Nephron progenitor cell (in vitro differentiated cells): ENCODE measurements around the gene FGFR4.

Source experiments
- DNase-seq: peaks from one replicate; pipeline ENCODE4 v3.0.0; 2021
- H3K27ac Mint-ChIP-seq: 2 replicates; pipeline ENCODE4 v1.8.0; 2021; ENCODE audit warnings: mild to moderate bottlenecking, moderate library complexity, mixed read lengths
- H3K27me3 Mint-ChIP-seq: 2 replicates; pipeline ENCODE4 v1.8.0; 2021; ENCODE audit warnings: mild to moderate bottlenecking, low read depth, mixed read lengths; ENCODE audit not compliant: poor library complexity
- H3K36me3 Mint-ChIP-seq: 2 replicates; pipeline ENCODE4 v1.8.0; 2021; ENCODE audit warnings: low read depth, mixed read lengths
- H3K4me1 Mint-ChIP-seq: 2 replicates; pipeline ENCODE4 v1.8.0; 2021; ENCODE audit warnings: mixed read lengths
- H3K4me3 Mint-ChIP-seq: 2 replicates; pipeline ENCODE4 v1.8.0; 2021; ENCODE audit warnings: mild to moderate bottlenecking, moderate library complexity, mixed read lengths
- H3K9me3 Mint-ChIP-seq: 2 replicates; pipeline ENCODE4 v1.8.0; 2021; ENCODE audit warnings: mild to moderate bottlenecking, moderate library complexity, mixed read lengths
- TF ChIP-seq, protein P1 (sequence below): fragments of 200-600 bp; sonication (generic); IDR thresholded peaks from 2 replicates; pipeline ENCODE4 v1.5.0; 2021; ENCODE audit warnings: antibody characterized with exemption

FGFR4 gene

DNA sequence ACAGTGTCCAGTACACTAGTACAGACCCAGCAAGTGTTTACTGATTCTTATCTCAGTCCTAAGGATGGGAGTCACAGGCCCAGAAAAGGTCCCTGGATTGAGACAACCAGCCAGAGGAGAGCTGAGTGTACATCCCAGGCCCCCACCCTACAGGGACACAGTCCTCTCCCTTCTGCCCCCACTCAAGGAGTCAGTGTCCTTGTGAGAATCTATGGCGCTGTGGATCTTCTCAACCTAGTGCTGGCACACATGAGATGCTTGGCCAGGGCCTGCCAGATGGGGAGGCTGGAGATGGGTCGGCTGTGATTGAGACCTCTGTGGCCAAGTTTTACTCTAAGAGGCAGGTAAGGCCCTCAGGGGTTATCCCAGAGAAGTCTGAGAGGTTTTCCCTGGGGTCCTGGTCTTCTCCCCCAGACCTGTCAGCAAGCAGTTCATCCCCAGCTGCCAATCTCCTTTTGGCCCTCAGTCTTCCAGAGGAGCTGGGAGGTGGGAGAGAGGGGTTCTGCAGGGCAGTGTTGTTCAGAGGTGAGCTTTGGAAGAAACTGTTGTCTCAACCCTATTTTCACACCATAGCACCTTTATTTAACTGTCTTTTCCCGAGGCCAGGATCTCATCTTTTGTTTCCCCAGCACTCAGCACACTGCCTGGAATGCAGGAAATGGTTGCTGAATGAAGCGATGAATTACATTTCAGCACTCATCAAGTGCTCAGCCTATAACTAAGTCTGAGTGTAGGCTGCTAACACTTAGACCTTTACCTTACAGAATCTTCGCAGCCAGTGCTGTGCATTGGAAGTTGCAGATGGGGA lies 43.7 kb downstream of the FGFR4 start:
- Mint-ChIP-seq H3K27me3 (peaks cover 33% of the 10 kb centered on the region), H3K4me3 (peak overlapping the region; percentile 45), H3K36me3 (peaks cover 4% of the 10 kb centered on the region), H3K4me1 (peaks cover 41% of the 10 kb centered on the region), H3K9me3 (no peaks in the 10 kb centered on the region), H3K27ac (no peak overlapping the region)
- TF ChIP-seq, protein P1, sequence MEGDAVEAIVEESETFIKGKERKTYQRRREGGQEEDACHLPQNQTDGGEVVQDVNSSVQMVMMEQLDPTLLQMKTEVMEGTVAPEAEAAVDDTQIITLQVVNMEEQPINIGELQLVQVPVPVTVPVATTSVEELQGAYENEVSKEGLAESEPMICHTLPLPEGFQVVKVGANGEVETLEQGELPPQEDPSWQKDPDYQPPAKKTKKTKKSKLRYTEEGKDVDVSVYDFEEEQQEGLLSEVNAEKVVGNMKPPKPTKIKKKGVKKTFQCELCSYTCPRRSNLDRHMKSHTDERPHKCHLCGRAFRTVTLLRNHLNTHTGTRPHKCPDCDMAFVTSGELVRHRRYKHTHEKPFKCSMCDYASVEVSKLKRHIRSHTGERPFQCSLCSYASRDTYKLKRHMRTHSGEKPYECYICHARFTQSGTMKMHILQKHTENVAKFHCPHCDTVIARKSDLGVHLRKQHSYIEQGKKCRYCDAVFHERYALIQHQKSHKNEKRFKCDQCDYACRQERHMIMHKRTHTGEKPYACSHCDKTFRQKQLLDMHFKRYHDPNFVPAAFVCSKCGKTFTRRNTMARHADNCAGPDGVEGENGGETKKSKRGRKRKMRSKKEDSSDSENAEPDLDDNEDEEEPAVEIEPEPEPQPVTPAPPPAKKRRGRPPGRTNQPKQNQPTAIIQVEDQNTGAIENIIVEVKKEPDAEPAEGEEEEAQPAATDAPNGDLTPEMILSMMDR: no peak
- no peak for DNase-seq

DNA sequence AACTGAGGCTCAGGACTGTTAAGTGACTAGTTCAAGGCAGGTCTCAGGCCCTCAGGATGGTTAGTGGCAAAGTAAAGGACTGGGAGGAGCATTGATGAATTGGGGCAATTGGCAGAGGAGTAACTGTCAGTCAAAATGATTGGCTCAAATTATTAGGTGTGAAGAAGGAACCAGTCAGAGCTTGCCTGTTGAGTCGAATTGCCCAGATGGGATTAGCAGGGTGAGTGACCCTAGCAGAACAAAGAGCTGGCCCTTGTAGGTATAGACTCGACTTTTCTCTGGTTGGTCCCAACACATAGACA lies 44.3 kb downstream of the FGFR4 start:
- Mint-ChIP-seq H3K4me1 (peaks cover 47% of the 10 kb centered on the region), H3K4me3 (peak overlapping the region; percentile 45)
- no peak for DNase-seq

DNA sequence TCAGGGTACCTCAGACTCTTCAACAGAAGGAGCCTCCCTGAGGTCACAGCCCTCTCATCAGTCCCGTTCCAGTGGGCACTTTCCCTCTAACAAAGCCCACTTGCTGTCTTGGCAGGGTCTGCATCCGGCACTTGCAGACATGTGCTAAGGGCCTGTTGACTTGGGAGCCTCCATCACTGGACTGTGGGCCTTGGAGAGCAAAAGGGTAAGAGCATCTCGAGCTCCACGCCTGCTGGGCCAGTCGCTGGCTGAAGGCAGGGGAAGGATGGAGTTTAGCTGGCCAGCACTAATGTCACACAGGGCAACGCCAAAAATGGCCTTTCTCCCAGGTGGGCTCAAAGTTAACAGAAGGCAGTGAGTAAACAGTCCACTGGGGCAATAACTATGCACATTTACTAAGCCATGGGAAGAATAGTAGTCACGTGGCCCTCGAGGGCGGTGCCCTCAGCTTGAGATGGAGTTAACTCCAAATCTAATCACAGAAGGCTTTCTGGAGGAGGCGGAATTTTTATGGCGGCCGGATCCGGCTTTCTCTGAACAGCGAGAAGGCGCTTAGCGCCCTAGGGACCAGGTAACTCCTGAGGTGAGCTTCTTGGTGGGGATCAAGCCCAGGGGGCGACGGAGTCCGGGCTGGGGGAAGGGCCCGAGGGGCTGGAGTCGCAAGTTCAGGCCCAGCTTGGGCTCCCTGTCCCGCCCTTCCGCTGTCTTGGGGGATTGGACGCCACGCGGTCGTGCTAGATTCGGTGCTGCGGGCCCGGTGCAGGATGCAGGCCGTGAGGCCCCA lies 44.8 kb downstream of the FGFR4 start:
- H3K36me3 Mint-ChIP-seq: peaks cover 14% of the 10 kb centered on the region
- H3K4me3 Mint-ChIP-seq: peak overlapping the region; percentile 74
- no peak overlapping the region for H3K27ac Mint-ChIP-seq
- H3K27me3 Mint-ChIP-seq: peaks cover 33% of the 10 kb centered on the region
- H3K9me3 Mint-ChIP-seq: no peaks in the 10 kb centered on the region
- TF ChIP-seq, protein P1: no peak
- H3K4me1 Mint-ChIP-seq: peaks cover 53% of the 10 kb centered on the region
- DNase-seq: no peak

More for the DNA sequence above, 44.3 kb downstream of the FGFR4 start:
- Mint-ChIP-seq H3K36me3 (peaks cover 8% of the 10 kb centered on the region), H3K27me3 (peaks cover 33% of the 10 kb centered on the region), H3K9me3 (no peaks in the 10 kb centered on the region), H3K27ac (no peak overlapping the region)
- TF ChIP-seq, protein P1: no peak

DNA sequence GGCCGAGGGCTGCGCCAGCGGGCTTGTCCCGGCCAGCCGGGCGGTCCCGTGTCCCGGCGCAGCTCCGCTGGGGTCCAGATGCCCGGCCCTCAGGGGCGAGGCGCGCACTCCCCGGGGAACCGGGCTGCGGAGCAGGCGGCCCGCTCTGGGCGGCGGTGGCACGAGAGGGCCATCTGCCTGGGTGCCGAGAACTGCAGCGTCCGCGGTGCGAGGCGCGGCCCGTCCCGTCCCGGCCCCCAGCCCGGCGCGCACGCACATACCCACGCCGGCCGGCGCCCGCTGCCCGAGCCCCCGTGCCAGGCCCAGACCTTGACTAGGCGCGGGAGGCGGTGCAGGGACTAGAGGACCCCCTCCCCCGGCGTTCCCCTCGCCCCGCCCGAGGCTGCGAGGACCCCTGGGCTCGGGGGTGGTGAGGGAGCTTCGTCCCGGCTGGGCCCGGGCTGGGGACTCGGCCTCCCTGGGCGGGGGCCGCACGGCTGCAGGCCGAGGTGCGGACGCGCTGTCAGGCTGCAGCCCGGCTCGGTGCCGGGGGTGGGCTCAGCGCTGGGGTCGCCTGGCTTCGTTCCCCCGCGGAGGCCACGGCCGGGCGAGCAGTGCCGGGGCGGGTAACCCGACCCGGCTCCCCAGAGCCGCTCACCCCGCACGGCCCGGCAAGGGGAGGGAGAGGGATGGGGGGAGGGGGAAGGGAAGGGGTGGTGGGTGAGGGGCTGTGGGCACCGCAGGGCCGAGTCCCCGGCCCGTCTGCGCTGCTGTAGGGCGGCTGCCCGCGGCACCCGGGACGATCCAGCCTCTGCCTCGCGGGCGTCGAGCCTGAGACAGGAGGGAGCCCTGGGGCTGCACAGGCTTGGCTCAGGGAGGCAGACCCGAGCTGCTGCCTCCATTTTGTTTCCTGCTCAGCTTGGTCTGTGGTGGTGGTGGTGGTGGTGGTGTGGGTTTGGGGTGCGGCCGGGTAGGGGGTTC lies 45.7 kb downstream of the FGFR4 start:
- peaks cover 22% of the 10 kb centered on the region for H3K36me3 Mint-ChIP-seq
- no peaks in the 10 kb centered on the region for H3K9me3 Mint-ChIP-seq
- no peak overlapping the region for H3K27ac Mint-ChIP-seq
- peak; percentile 78 for DNase-seq
- H3K27me3 Mint-ChIP-seq: peaks cover 27% of the 10 kb centered on the region
- TF ChIP-seq, protein P1: no peak
- H3K4me3 Mint-ChIP-seq: peak overlapping the region; percentile 65
- H3K4me1 Mint-ChIP-seq: peaks cover 61% of the 10 kb centered on the region

DNA sequence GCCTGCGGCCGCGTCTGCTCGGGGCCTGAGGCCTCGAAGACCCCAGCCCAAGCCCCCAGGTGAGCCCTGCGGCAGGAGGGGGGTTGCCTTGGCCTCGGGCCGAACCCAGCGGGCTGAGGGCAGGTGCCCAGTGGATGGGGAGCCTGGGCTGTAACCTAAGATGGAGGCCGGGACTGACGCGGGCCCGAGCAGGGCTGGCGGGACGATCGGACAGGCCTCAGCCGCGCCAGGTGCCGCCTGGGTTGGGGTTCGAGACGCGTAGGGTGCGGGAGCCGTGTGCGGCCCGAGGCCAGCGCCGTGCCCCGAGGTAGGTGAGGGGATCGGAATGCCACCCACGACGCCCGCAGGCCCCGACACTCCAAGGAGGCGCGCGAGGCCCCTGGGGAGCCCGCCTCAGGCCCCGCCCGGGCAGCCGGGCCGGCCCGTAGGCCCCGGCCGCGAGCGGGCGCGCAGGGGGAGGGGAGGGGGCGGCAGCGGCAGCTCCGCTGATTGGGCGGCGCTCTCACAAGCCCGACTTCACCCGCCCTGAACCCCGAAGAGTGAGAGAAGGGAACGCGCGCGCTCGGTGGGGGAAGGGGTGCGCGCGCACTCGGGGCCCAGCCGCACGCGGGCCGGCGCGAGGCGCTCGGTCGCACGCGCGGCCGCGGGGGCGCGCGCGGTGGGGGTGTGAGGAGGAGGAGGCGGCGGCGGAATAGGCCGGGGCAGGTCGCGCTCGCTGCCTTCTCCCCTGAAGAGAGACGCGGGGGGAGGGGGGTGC lies 46.6 kb downstream of the FGFR4 start, which contains the start of gene NSD1:
NSD1 (plus strand) TSS at position 678 of the 757 bp plus-strand sequence. CDS start 1,331 bp downstream, outside the sequence.
- peaks cover 31% of the 10 kb centered on the region for H3K36me3 Mint-ChIP-seq
- peak within 1 kb of the TSS; percentile 87 for H3K4me3 Mint-ChIP-seq
- peaks cover 60% of the 10 kb centered on the region for H3K4me1 Mint-ChIP-seq
- H3K9me3 Mint-ChIP-seq: no peaks in the 10 kb centered on the region
- TF ChIP-seq, protein P1: no peak
- DNase-seq: peak; percentile 87
- H3K27ac Mint-ChIP-seq: peak within 1 kb of the TSS; percentile 95
- peaks cover 19% of the 10 kb centered on the region for H3K27me3 Mint-ChIP-seq
